IMR-90 (cell line): ENCODE results near the gene TM4SF4. TPM values are rescaled to one million over a fixed set of nuclear protein-coding genes. Genes with fewer than 3 reads are reported as not detected.

Experiments
- ATAC-seq: fragments of 200-7000 bp; cut with Tn5 transposase; 2 replicates; pipeline ENCODE4 v1.9.1; 2020; ENCODE audit warnings: low read depth, mild to moderate bottlenecking, moderate library complexity
- BruUV-seq: library from RNA; stranded (reverse); fragments of 400-500 nt; replicated peaks from 2 replicates; lab custom pipeline; 2021; lab: Mats Ljungman, UMichigan
- CTCF ChIA-PET: fragments of 300-600 bp; formaldehyde crosslinking; extraction: SDS; loops from one replicate; lab custom pipeline; 2021; ENCODE audit warnings: antibody characterized with exemption; lab: Yijun Ruan, JAX
- POLR2A ChIA-PET: fragments of 300-600 bp; sonication (Branson Sonifier 250); formaldehyde crosslinking; loops from one replicate; lab custom pipeline; 2022; ENCODE audit warnings: antibody characterized with exemption; ENCODE audit not compliant: unreplicated experiment; lab: Charles Lee
- DNase-seq: peaks from one replicate; pipeline ENCODE4 v3.0.0; 2013
- H2AFZ ChIP-seq: replicated peaks from 2 replicates; pipeline ENCODE3; 2013; ENCODE audit warnings: low read length, mild to moderate bottlenecking; ENCODE audit not compliant: poor library complexity
- H2AK5ac ChIP-seq: 2 replicates; pipeline ENCODE4 v1.6.1; 2013; ENCODE audit warnings: low read depth, low read length, inconsistent platforms
- H2AK9ac ChIP-seq: replicated peaks from 2 replicates; pipeline ENCODE3; 2013; ENCODE audit warnings: mild to moderate bottlenecking, low read depth, low read length, moderate library complexity; ENCODE audit not compliant: poor library complexity
- H2BK120ac ChIP-seq: 2 replicates; pipeline ENCODE4 v1.6.1; 2013; ENCODE audit warnings: low read depth, low read length, inconsistent platforms
- H2BK15ac ChIP-seq: 3 replicates; pipeline ENCODE4 v1.6.1; 2013; ENCODE audit warnings: low read depth, low read length, inconsistent platforms
- H2BK20ac ChIP-seq: 2 replicates; pipeline ENCODE4 v1.6.1; 2013; ENCODE audit warnings: low read depth, mild to moderate bottlenecking, inconsistent platforms, low read length, moderate library complexity
- H2BK5ac ChIP-seq: 2 replicates; pipeline ENCODE4 v1.6.1; 2013; ENCODE audit warnings: mild to moderate bottlenecking, low read depth, low read length, inconsistent platforms; ENCODE audit not compliant: poor library complexity, severe bottlenecking
- H3K14ac ChIP-seq: replicated peaks from 2 replicates; pipeline ENCODE4 v1.6.1; 2013; ENCODE audit warnings: low read depth, low read length, inconsistent platforms
- H3K18ac ChIP-seq: 2 replicates; pipeline ENCODE4 v1.6.1; 2013; ENCODE audit warnings: low read depth, low read length, control low read depth
- H3K23ac ChIP-seq: 2 replicates; pipeline ENCODE4 v1.6.1; 2013; ENCODE audit warnings: low read depth, low read length, inconsistent platforms
- H3K27ac ChIP-seq: 2 replicates; pipeline ENCODE4 v1.5.1; 2013; ENCODE audit warnings: mild to moderate bottlenecking, control low read depth, low read length; ENCODE audit not compliant: insufficient read depth
- H3K27me3 ChIP-seq: 2 replicates; pipeline ENCODE4 v1.6.1; 2013; ENCODE audit warnings: low read length; ENCODE audit not compliant: control insufficient read depth, insufficient read depth
- H3K36me3 ChIP-seq: 2 replicates; pipeline ENCODE4 v1.6.1; 2013; ENCODE audit warnings: low read length, mixed read lengths; ENCODE audit not compliant: control insufficient read depth, insufficient read depth
- H3K4ac ChIP-seq: 2 replicates; pipeline ENCODE4 v1.6.1; 2013; ENCODE audit warnings: low read depth, low read length, inconsistent platforms
- H3K4me1 ChIP-seq: 2 replicates; pipeline ENCODE4 v1.6.1; 2013; ENCODE audit warnings: low read length, mixed read lengths; ENCODE audit not compliant: control insufficient read depth, insufficient read depth
- H3K4me2 ChIP-seq: 2 replicates; pipeline ENCODE4 v1.6.1; 2013; ENCODE audit warnings: low read depth, mild to moderate bottlenecking, control low read depth, low read length, moderate library complexity
- H3K4me3 ChIP-seq: 2 replicates; pipeline ENCODE4 v1.5.1; 2013; ENCODE audit warnings: low read depth, mild to moderate bottlenecking, control low read depth, low read length, moderate library complexity; ENCODE audit not compliant: insufficient read depth
- H3K56ac ChIP-seq: 2 replicates; pipeline ENCODE4 v1.6.1; 2013; ENCODE audit warnings: low read length, inconsistent platforms; ENCODE audit not compliant: insufficient read depth; ENCODE audit errors: extremely low read depth
- H3K79me1 ChIP-seq, 2 experiments: 2 replicates each; pipeline ENCODE4 v1.6.1; 2013; ENCODE audit warnings: low read length in 2 of 2, inconsistent platforms in 1 of 2, low read depth in 1 of 2
- H3K9ac ChIP-seq: 2 replicates; pipeline ENCODE4 v1.6.1; 2013; ENCODE audit warnings: low read depth, low read length, control low read depth
- H3K9me1 ChIP-seq: 2 replicates; pipeline ENCODE4 v1.6.1; 2013; ENCODE audit warnings: low read length, inconsistent platforms; ENCODE audit not compliant: insufficient read depth
- H3K9me3 ChIP-seq: 2 replicates; pipeline ENCODE4 v1.6.1; 2013; ENCODE audit warnings: low read length; ENCODE audit not compliant: control insufficient read depth, insufficient read depth
- H4K20me1 ChIP-seq: 2 replicates; pipeline ENCODE4 v1.6.1; 2013; ENCODE audit warnings: low read length, inconsistent platforms; ENCODE audit not compliant: insufficient read depth
- H4K5ac ChIP-seq: 2 replicates; pipeline ENCODE4 v1.6.1; 2013; ENCODE audit warnings: mild to moderate bottlenecking, low read depth, low read length, control low read depth
- H4K8ac ChIP-seq, 2 experiments: 2 replicates each; pipeline ENCODE4 v1.6.1; 2013; ENCODE audit warnings: low read depth in 2 of 2, low read length in 2 of 2, control low read depth in 1 of 2, inconsistent platforms in 1 of 2
- H4K91ac ChIP-seq: 2 replicates; pipeline ENCODE4 v1.6.1; 2013; ENCODE audit warnings: low read depth, low read length, inconsistent platforms; ENCODE audit not compliant: insufficient read depth
- FOS ChIP-seq: fragments of 150-350 bp; IDR thresholded peaks from 2 replicates; pipeline ENCODE4 v1.6.1; 2016; ENCODE audit warnings: low read depth, low read length
- POLR2A ChIP-seq: IDR thresholded peaks from 2 replicates; pipeline ENCODE4 v1.6.1; 2012; ENCODE audit warnings: mild to moderate bottlenecking, low read depth, low read length
- WGBS, 2 experiments: methylation state at CpG; one replicate each; pipeline versions ENCODE4 v1.1.5 to v1.1.7; 2013; ENCODE audit warnings: missing lambda C conversion rate in 2 of 2; ENCODE audit not compliant: insufficient read length in 1 of 2; ENCODE audit errors: extremely low coverage in 2 of 2; 5-methylcytosine and 5-hydroxymethylcytosine counted together
- dilution Hi-C: fragments of 300-500 bp; cut with HindIII; formaldehyde crosslinking; loops from one replicate; pipeline ENCODE4 v1.14.3; 2018; ENCODE audit warnings: low sequenced_read_pairs; ENCODE audit not compliant: unreplicated experiment
- in situ Hi-C: fragments of 300-500 bp; cut with MboI; formaldehyde crosslinking; loops from 3 replicates; pipeline ENCODE4 v1.14.3; 2019; ENCODE audit warnings: low sequenced_read_pairs, inconsistent platforms, mixed read lengths
- intact Hi-C: fragments of 100-400 bp; cut with micrococcal nuclease; formaldehyde crosslinking; loops from 2 replicates; pipeline ENCODE4 v1.10.0; 2022
- polyA plus RNA-seq, 3 experiments: library from polyadenylated mRNA; depleted of rRNA; stranded (reverse); fragments of >200 nt; gene quantifications; 2 replicates each; pipeline ENCODE4 v1.2.3, GENCODE V29; 2012; ENCODE audit warnings: low replicate concordance in 1 of 3
- total RNA-seq: library from RNA; depleted of rRNA; stranded (reverse); fragments of >200 nt; gene quantifications from 2 replicates; pipeline ENCODE4 v1.2.3, GENCODE V29; 2012

The TM4SF4 gene
- total and polyA plus RNA-seq, 2 of the 4 experiments (the other 2 are of a cell fraction), result 0.60 to 1.6 TPM

GRCh38 chr3:149496891-149497290 lies 22.4 kb downstream of the TM4SF4 start:
- Histone ChIP-seq H3K27me3 (no peaks in the 10 kb centered on the region), H3K9me1 (peaks cover 11% of the 10 kb centered on the region; the same call in 1 of the 2 replicates), H4K5ac (no peak overlapping the region), H3K27ac (no peak overlapping the region), H3K23ac (no peak overlapping the region), H3K4ac (no peak overlapping the region), H3K36me3 (no peaks in the 10 kb centered on the region), H2BK15ac (no peak overlapping the region), H3K18ac (no peak overlapping the region), H2AK5ac (no peak overlapping the region), H3K9ac (no peak overlapping the region), H3K4me2 (no peak overlapping the region), H4K8ac (no peak overlapping the region), H3K4me3 (no peak overlapping the region), H2AK9ac (no peak overlapping the region), H2BK120ac (no peak overlapping the region), H2AFZ (no peak overlapping the region), H3K9me3 (no peaks in the 10 kb centered on the region), H4K91ac (no peak overlapping the region), H3K79me1 (no peaks in the 10 kb centered on the region), H3K4me1 (peaks cover 10% of the 10 kb centered on the region; the same call in 1 of the 2 replicates), H3K14ac (no peak overlapping the region), H2BK20ac (no peak overlapping the region), H2BK5ac (no peak overlapping the region), H4K20me1 (no peaks in the 10 kb centered on the region; the same call in 1 of the 2 replicates), H3K56ac (no peak overlapping the region)
- DNase-seq (no peak), ATAC-seq (no peak)
- dilution Hi-C loops (no loop called here), intact Hi-C loops (no loop called here), in situ Hi-C loops (no loop called here)
- CTCF ChIA-PET, result interaction anchor here (0.6 kb wide), 1 partner anchor 124 kb away, joined by 4 read pairs; no protein-coding TSS in a partner anchor
- POLR2A ChIA-PET, result interaction anchor here (0.6 kb wide), 1 partner anchor 206 kb away, joined by 3 read pairs; no protein-coding TSS in a partner anchor
- TF ChIP-seq POLR2A (no peak), FOS (no peak)
- WGBS, 2 experiments, result 100% methylated on average over 2 of the region's 4 CpGs; no CpG with 5 or more reads in 1 of the 2 experiments
- no TSS peak for BruUV-seq
